Measurements from ENCODE around the gene PTTG1. TPM values are rescaled to one million over a fixed set of nuclear protein-coding genes. Genes with fewer than 3 reads are reported as not detected.
A peak's percentile ranks its signal among the peaks of the same experiment; 100 is the strongest.

Gene PTTG1
- total RNA-seq, 3 donors from 2014 or later: 12.5 to 17.7 (median 13.8) TPM

DNA sequence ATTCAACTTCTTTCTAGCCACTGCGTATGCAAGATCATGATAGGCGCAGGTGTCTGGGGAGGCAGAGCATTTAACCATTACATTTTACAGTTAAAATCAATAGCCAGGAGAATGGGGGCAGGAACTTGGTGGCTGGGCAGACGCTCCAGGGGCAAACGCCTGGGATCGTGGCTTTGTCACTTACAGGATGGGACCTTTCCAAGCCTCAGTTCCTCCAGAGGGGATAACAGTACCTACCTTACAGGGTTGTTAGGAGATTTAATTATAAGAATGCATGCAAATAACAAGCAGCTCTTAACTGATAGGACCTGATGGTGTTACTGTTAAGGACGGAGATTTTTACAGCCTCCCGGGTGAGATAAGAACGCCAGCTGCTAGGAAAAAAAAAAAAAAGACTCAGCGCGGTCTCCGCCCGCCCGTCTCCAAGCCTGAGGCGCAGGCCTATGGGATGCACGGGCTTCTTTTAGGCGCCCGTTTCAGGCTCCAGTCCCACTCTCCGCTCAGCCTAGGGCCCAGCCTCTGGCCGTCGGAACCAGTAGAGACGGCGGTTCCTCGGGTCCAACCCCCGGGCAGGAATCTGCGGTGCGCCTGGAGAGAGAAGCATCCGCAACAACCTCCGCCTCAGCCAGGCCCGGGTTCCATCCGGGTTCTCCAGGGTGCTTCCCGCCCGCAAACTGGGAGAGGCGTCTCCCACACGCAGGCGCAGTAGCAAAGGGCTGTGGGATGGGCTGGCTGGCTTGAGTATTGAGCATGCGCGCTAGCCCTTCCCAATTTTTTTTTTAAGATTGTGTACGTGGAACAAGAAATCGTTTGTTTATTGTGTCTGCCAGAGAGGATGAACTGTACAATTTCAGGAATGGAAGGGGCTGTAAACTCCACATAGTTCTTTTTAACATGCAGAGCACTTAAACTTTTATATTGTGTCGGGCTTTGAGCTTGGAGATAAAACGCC, 22.0 kb upstream of the PTTG1 start, which contains the start of gene FAM200C:
TSS of gene FAM200C (minus strand) at position 653 of the 952 bp plus-strand sequence. CDS start 4,564 bp downstream, outside the sequence.
- peak within 1 kb of the TSS; percentile 83 to 88 for H3K27ac ChIP-seq
- H3K4me1 ChIP-seq: no peaks in the 10 kb centered on the region
- intact Hi-C loops (cut with DNase I; ENCODE audit: low total_unique reads): no loop called here

DNA sequence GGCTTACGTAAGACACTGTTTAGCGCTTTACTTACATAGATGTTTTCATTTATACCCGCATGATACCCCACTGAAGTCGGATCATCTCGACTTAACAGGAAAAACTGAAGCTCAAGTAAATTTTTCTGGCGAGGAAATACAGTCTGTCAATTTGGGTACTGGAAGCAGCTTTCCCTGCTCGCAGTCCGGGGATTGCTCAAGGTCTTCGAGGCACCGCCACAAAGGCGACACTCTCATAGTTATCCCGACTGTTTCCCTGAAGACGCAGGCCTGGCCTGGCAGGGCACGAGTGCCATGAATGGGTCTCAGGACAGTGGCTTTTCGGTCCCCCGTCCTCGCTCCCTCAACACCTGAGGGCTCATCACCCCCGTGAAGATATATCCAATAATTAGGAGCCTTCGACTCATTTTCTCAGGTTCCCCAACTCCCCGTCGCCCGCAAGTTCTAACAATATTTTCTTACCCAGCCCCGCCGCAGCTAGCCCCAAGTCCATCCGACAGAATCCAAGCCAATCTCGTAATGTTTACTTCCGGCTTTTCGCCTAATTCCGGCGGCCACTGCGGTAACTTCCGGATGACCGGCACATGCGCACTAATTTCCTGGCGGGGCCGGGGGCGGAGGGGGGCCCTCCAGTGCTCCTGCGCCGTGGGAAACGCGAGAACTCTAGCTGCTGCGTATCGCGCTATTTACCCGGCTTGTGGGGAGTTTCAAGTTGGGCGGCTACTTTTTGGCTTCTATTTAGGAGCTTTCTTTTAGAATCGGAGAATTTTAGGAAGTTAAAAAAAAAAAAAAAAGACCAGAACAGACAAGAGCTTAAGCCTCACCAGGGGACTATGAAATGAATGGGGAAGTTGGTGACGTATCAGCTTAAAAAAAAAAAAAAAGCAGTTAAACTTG, 2.8 kb upstream of the PTTG1 start, which contains the start of gene SLU7:
TSS of gene SLU7 (minus strand) at position 521 of the 897 bp plus-strand sequence. CDS start 3,787 bp downstream, outside the sequence.
- intact Hi-C loops (cut with DNase I; ENCODE audit: low total_unique reads): no loop called here
- H3K36me3 ChIP-seq: no peaks in the 10 kb centered on the region

More for the DNA sequence above, 22.0 kb upstream of the PTTG1 start, which contains the start of gene FAM200C:
- Histone ChIP-seq H3K9me3 (no peaks in the 10 kb centered on the region), H3K27me3 (no peaks in the 10 kb centered on the region), H3K4me3 (peak within 1 kb of the TSS; percentile 69 to 80 (median 70)), H3K36me3 (peaks cover 9% of the 10 kb centered on the region)
- TF ChIP-seq POLR2A (IDR thresholded peaks at IDR 0.05): peak; percentile 96
- TF ChIP-seq, protein P1, sequence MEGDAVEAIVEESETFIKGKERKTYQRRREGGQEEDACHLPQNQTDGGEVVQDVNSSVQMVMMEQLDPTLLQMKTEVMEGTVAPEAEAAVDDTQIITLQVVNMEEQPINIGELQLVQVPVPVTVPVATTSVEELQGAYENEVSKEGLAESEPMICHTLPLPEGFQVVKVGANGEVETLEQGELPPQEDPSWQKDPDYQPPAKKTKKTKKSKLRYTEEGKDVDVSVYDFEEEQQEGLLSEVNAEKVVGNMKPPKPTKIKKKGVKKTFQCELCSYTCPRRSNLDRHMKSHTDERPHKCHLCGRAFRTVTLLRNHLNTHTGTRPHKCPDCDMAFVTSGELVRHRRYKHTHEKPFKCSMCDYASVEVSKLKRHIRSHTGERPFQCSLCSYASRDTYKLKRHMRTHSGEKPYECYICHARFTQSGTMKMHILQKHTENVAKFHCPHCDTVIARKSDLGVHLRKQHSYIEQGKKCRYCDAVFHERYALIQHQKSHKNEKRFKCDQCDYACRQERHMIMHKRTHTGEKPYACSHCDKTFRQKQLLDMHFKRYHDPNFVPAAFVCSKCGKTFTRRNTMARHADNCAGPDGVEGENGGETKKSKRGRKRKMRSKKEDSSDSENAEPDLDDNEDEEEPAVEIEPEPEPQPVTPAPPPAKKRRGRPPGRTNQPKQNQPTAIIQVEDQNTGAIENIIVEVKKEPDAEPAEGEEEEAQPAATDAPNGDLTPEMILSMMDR (IDR thresholded peaks at IDR 0.05): no peak
- TF ChIP-seq POLR2AphosphoS5 (IDR thresholded peaks at IDR 0.05): peak; percentile 88 to 96 (median 95)
- DNase-seq (ENCODE audit: low spot score in 2 of 2): peak; percentile 79 to 86

DNA sequence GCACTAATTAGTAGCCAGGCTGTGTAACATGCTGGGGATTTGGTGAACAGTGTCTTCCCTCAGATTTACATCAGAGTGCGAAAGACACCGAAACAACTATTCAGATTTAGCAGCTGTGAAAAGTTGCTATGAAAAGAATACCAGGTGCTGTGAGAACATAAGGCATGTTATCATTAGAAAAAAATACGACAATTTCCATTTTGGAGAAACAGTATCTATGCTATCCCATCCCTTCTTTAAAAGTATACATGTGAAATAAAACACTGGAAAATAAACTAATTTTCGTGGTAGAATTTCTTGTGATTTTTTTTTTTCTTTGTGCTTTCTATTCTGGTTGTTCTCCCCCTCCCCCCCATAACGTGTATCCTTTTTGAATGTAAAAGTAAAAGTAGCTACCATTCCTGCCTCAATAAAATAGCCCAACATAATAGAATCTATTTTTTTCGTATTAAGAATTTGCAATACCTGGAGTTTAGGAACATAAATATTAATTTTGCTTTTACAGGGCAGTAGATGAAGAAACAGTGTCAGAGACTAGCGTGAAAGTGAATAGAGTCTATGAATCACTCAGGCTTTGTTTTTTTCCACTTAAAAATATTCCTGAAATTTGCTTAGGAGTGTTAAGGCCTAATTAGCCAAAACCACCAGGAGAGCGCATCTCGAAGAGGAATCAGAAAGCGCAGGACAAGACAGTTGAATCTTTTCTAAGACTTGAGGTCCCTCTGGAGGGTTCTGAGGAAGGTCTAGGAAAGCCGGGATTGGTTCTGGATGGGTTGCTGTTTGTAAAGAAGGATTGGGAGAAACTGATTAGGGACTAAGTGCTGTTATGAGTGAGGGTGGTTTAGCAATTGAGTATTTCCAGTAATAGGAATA, 2.0 kb upstream of the PTTG1 start:
- intact Hi-C loops (cut with DNase I; ENCODE audit: low total_unique reads): no loop called here
- Histone ChIP-seq H3K27ac (peak overlapping the region; percentile 95 to 96), H3K9me3 (no peaks in the 10 kb centered on the region), H3K27me3 (no peaks in the 10 kb centered on the region), H3K36me3 (no peaks in the 10 kb centered on the region), H3K4me3 (peak overlapping the region; percentile 80 to 90 (median 84)), H3K4me1 (no peaks in the 10 kb centered on the region)
- TF ChIP-seq, protein P1 (IDR thresholded peaks at IDR 0.05): no peak
- no peak for TF ChIP-seq POLR2AphosphoS5 (IDR thresholded peaks at IDR 0.05)
- TF ChIP-seq POLR2A (IDR thresholded peaks at IDR 0.05): no peak
- DNase-seq (ENCODE audit: low spot score in 2 of 2): no peak

More for the DNA sequence above, 2.8 kb upstream of the PTTG1 start, which contains the start of gene SLU7:
- Histone ChIP-seq H3K27me3 (no peaks in the 10 kb centered on the region), H3K4me3 (peak within 1 kb of the TSS; percentile 80 to 90 (median 84)), H3K4me1 (no peaks in the 10 kb centered on the region), H3K9me3 (no peaks in the 10 kb centered on the region), H3K27ac (peak within 1 kb of the TSS; percentile 95 to 96)
- peak; percentile 92 to 95 for DNase-seq (ENCODE audit: low spot score in 2 of 2)
- TF ChIP-seq POLR2AphosphoS5 (IDR thresholded peaks at IDR 0.05): peak; percentile 65 to 96 (median 81)
- TF ChIP-seq POLR2A (IDR thresholded peaks at IDR 0.05): peak; percentile 84
- TF ChIP-seq, protein P1 (IDR thresholded peaks at IDR 0.05): no peak

DNA sequence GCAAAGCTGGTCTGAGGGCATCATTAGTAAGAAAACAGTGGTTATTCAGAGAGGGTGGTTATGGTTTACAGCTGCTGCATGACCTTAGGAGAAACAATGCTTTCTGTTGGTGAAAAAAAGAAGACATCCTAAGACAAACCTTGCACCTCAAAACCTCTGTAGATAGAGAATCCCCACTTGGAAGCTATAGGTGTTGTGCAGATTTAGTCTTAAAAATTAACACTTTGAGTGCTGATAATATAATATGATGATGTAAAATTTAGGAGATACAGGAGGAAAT, 1.4 kb upstream of the PTTG1 start:
- Histone ChIP-seq H3K9me3 (no peaks in the 10 kb centered on the region), H3K36me3 (no peaks in the 10 kb centered on the region), H3K27me3 (no peaks in the 10 kb centered on the region), H3K27ac (no peak overlapping the region), H3K4me3 (no peak overlapping the region), H3K4me1 (no peaks in the 10 kb centered on the region)
- intact Hi-C loops (cut with DNase I; ENCODE audit: low total_unique reads): no loop called here
- DNase-seq (ENCODE audit: low spot score in 2 of 2): no peak
- TF ChIP-seq POLR2AphosphoS5 (IDR thresholded peaks at IDR 0.05) (no peak), POLR2A (IDR thresholded peaks at IDR 0.05) (no peak)
- TF ChIP-seq, protein P1 (IDR thresholded peaks at IDR 0.05): no peak

All from breast epithelium (tissue), 4 donors.